ENCODE measurements around the gene RPRD1B.
"Not testable (repeated sequence)": the region's sequence is repeated elsewhere in the genome, so short reads cannot be mapped to it uniquely, and the experiment has no call there.

RPRD1B gene

GRCh38 chr20:38000293-38000692 lies 33.3 kb upstream of the RPRD1B start:
- DNase-seq (ENCODE audit: insufficient read length, low spot score) (no peak), FAIRE-seq (peak; percentile 52)

GRCh38 chr20:38001173-38001875 lies 32.2 kb upstream of the RPRD1B start:
- DNase-seq (ENCODE audit: insufficient read length, low spot score) = peak; percentile 47
- peak; percentile 83 for FAIRE-seq

- DNase-seq (ENCODE audit: insufficient read length, low spot score) (no peak), FAIRE-seq (no peak)
Measured at GRCh38 chr20:38001981-38002380, 31.6 kb upstream of the RPRD1B start.

GRCh38 chr20:38002422-38002821 lies 31.1 kb upstream of the RPRD1B start:
- no peak for DNase-seq (ENCODE audit: insufficient read length, low spot score)
- peak; percentile 4 for FAIRE-seq

GRCh38 chr20:38004416-38004815 lies 29.1 kb upstream of the RPRD1B start:
- FAIRE-seq (no peak), DNase-seq (ENCODE audit: insufficient read length, low spot score) (no peak)

GRCh38 chr20:38005903-38006302 lies 27.6 kb upstream of the RPRD1B start:
- DNase-seq (ENCODE audit: insufficient read length, low spot score) = no peak
- FAIRE-seq = no peak

GRCh38 chr20:38007526-38007925 lies 26.0 kb upstream of the RPRD1B start:
- no peak for DNase-seq (ENCODE audit: insufficient read length, low spot score)

GRCh38 chr20:38008233-38008944 lies 25.2 kb upstream of the RPRD1B start:
- FAIRE-seq = peak; percentile 63

More at GRCh38 chr20:38007526-38007925, 26.0 kb upstream of the RPRD1B start:
- peak; percentile 69 for FAIRE-seq

GRCh38 chr20:38009416-38009815 lies 24.1 kb upstream of the RPRD1B start:
- not testable (repeated sequence) for FAIRE-seq; DNase-seq (ENCODE audit: insufficient read length, low spot score)

More at GRCh38 chr20:38008233-38008944, 25.2 kb upstream of the RPRD1B start:
- DNase-seq (ENCODE audit: insufficient read length, low spot score) = no peak

GRCh38 chr20:38011696-38012095 lies 21.9 kb upstream of the RPRD1B start:
- DNase-seq (ENCODE audit: insufficient read length, low spot score) (no peak), FAIRE-seq (no peak)

- no peak for DNase-seq (ENCODE audit: insufficient read length, low spot score)
- FAIRE-seq = no peak
Measured at GRCh38 chr20:38012332-38012731, 21.2 kb upstream of the RPRD1B start.

GRCh38 chr20:38013887-38014286 lies 19.7 kb upstream of the RPRD1B start:
- FAIRE-seq = no peak
- no peak for DNase-seq (ENCODE audit: insufficient read length, low spot score)

GRCh38 chr20:38017959-38018358 lies 15.6 kb upstream of the RPRD1B start:
- DNase-seq (ENCODE audit: insufficient read length, low spot score) = no peak
- no peak for FAIRE-seq

GRCh38 chr20:38018385-38018784 lies 15.2 kb upstream of the RPRD1B start:
- DNase-seq (ENCODE audit: insufficient read length, low spot score) (no peak), FAIRE-seq (no peak)

GRCh38 chr20:38021087-38021772 lies 12.3 kb upstream of the RPRD1B start:
- FAIRE-seq (peak; percentile 20), DNase-seq (ENCODE audit: insufficient read length, low spot score) (no peak)

- DNase-seq (ENCODE audit: insufficient read length, low spot score) = no peak
- peak; percentile 89 for FAIRE-seq
Measured at GRCh38 chr20:38023181-38024001, 10.2 kb upstream of the RPRD1B start.

GRCh38 chr20:38024496-38024895 lies 9.1 kb upstream of the RPRD1B start:
- DNase-seq (ENCODE audit: insufficient read length, low spot score) (no peak), FAIRE-seq (peak; percentile 67)

GRCh38 chr20:38029453-38029852 lies 4.1 kb upstream of the RPRD1B start:
- FAIRE-seq (no peak), DNase-seq (ENCODE audit: insufficient read length, low spot score) (no peak)

GRCh38 chr20:38031957-38032356 lies 1.6 kb upstream of the RPRD1B start:
- DNase-seq (ENCODE audit: insufficient read length, low spot score) (no peak), FAIRE-seq (peak; percentile 40)

GRCh38 chr20:38032585-38033329 lies 789 bp upstream of the RPRD1B start:
- DNase-seq (ENCODE audit: insufficient read length, low spot score) (no peak), FAIRE-seq (peak; percentile 52)

Data from HTR-8/SVneo (cell line).